ENCODE results near the gene CD160. TPM values are rescaled to one million over a fixed set of nuclear protein-coding genes. Genes with fewer than 3 reads are reported as not detected.

The CD160 gene
- total and polyA plus RNA-seq, 10 of the 15 experiments (the other 5 are each of a cell fraction or from before 2014, with no cell fraction given) = 0.06 to 1.1 (median 0.26) TPM; not detected in 5

GRCh38 chr1:145690587-145691558, 28.4 kb upstream of the CD160 start (continued):
- TF ChIP-seq, protein P1, sequence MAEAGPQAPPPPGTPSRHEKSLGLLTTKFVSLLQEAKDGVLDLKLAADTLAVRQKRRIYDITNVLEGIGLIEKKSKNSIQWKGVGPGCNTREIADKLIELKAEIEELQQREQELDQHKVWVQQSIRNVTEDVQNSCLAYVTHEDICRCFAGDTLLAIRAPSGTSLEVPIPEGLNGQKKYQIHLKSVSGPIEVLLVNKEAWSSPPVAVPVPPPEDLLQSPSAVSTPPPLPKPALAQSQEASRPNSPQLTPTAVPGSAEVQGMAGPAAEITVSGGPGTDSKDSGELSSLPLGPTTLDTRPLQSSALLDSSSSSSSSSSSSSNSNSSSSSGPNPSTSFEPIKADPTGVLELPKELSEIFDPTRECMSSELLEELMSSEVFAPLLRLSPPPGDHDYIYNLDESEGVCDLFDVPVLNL (IDR thresholded peaks at IDR 0.05; ENCODE audit: low read depth, low read length) = no peak
- TF ChIP-seq PML (IDR thresholded peaks at IDR 0.05; ENCODE audit: low read length) = no peak
- no peak for TF ChIP-seq FOS (IDR thresholded peaks at IDR 0.05; ENCODE audit: borderline replicate concordance, extremely low read depth, insufficient read length)
- no peak for TF ChIP-seq PAX8 (IDR thresholded peaks at IDR 0.05)
- TF ChIP-seq ZNF622 (IDR thresholded peaks at IDR 0.05) = no peak
- TF ChIP-seq BHLHE40 (IDR thresholded peaks at IDR 0.05; ENCODE audit: borderline replicate concordance in 1 of 2, low read depth in 2 of 2, low read length in 1 of 2) = peak; percentile 34 to 47; a peak in 2 of 4 replicates
- TF ChIP-seq NRF1 (conservative IDR thresholded peaks at IDR 0.05; ENCODE audit: low read depth, low read length) = no peak
- no peak for TF ChIP-seq ASH2L (IDR thresholded peaks at IDR 0.05; ENCODE audit: borderline replicate concordance, low read depth)
- TF ChIP-seq, protein P2, sequence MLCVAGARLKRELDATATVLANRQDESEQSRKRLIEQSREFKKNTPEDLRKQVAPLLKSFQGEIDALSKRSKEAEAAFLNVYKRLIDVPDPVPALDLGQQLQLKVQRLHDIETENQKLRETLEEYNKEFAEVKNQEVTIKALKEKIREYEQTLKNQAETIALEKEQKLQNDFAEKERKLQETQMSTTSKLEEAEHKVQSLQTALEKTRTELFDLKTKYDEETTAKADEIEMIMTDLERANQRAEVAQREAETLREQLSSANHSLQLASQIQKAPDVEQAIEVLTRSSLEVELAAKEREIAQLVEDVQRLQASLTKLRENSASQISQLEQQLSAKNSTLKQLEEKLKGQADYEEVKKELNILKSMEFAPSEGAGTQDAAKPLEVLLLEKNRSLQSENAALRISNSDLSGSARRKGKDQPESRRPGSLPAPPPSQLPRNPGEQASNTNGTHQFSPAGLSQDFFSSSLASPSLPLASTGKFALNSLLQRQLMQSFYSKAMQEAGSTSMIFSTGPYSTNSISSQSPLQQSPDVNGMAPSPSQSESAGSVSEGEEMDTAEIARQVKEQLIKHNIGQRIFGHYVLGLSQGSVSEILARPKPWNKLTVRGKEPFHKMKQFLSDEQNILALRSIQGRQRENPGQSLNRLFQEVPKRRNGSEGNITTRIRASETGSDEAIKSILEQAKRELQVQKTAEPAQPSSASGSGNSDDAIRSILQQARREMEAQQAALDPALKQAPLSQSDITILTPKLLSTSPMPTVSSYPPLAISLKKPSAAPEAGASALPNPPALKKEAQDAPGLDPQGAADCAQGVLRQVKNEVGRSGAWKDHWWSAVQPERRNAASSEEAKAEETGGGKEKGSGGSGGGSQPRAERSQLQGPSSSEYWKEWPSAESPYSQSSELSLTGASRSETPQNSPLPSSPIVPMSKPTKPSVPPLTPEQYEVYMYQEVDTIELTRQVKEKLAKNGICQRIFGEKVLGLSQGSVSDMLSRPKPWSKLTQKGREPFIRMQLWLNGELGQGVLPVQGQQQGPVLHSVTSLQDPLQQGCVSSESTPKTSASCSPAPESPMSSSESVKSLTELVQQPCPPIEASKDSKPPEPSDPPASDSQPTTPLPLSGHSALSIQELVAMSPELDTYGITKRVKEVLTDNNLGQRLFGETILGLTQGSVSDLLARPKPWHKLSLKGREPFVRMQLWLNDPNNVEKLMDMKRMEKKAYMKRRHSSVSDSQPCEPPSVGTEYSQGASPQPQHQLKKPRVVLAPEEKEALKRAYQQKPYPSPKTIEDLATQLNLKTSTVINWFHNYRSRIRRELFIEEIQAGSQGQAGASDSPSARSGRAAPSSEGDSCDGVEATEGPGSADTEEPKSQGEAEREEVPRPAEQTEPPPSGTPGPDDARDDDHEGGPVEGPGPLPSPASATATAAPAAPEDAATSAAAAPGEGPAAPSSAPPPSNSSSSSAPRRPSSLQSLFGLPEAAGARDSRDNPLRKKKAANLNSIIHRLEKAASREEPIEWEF (IDR thresholded peaks at IDR 0.05; ENCODE audit: insufficient replicate concordance, low read depth, low read length) = no peak
- peak; percentile 49; the same call in 1 of the 2 replicates for TF ChIP-seq DPF2 (IDR thresholded peaks at IDR 0.05)
- peak; percentile 41; the same call in 1 of the 2 replicates for TF ChIP-seq MTA2 (IDR thresholded peaks at IDR 0.05; ENCODE audit: low read depth)
- no peak for TF ChIP-seq HCFC1 (IDR thresholded peaks at IDR 0.05; ENCODE audit: low read length)
- TF ChIP-seq NFYB (IDR thresholded peaks at IDR 0.05; ENCODE audit: insufficient read depth, low read depth, low read length) = no peak
- TF ChIP-seq LARP7 (IDR thresholded peaks at IDR 0.05) = no peak
- no peak for TF ChIP-seq NFIC (IDR thresholded peaks at IDR 0.05; ENCODE audit: low read depth, low read length)
- TF ChIP-seq, protein P3, sequence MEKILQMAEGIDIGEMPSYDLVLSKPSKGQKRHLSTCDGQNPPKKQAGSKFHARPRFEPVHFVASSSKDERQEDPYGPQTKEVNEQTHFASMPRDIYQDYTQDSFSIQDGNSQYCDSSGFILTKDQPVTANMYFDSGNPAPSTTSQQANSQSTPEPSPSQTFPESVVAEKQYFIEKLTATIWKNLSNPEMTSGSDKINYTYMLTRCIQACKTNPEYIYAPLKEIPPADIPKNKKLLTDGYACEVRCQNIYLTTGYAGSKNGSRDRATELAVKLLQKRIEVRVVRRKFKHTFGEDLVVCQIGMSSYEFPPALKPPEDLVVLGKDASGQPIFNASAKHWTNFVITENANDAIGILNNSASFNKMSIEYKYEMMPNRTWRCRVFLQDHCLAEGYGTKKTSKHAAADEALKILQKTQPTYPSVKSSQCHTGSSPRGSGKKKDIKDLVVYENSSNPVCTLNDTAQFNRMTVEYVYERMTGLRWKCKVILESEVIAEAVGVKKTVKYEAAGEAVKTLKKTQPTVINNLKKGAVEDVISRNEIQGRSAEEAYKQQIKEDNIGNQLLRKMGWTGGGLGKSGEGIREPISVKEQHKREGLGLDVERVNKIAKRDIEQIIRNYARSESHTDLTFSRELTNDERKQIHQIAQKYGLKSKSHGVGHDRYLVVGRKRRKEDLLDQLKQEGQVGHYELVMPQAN (conservative IDR thresholded peaks at IDR 0.05) = no peak
- no peak for TF ChIP-seq YBX1 (IDR thresholded peaks at IDR 0.05)
- TF ChIP-seq HDAC2 (IDR thresholded peaks at IDR 0.05) = no peak
- 0 out of 2 replicates have a peak, but pooled peaks have one; percentile 50 for TF ChIP-seq NBN (IDR thresholded peaks at IDR 0.05)
- no peak for TF ChIP-seq RCOR1 (conservative IDR thresholded peaks at IDR 0.05; ENCODE audit: low read depth, low read length)
- no peak for TF ChIP-seq BRCA1 (IDR thresholded peaks at IDR 0.05; ENCODE audit: low read depth, low read length)
- no peak for TF ChIP-seq MXI1 (IDR thresholded peaks at IDR 0.05; ENCODE audit: low read depth, low read length)
- TF ChIP-seq RUNX3 (IDR thresholded peaks at IDR 0.05; ENCODE audit: low read length) = peak; percentile 76
- TF ChIP-seq POLR2A (IDR thresholded peaks at IDR 0.05; ENCODE audit: low read depth, low read length) = no peak
- TF ChIP-seq ATF7 (IDR thresholded peaks at IDR 0.05; ENCODE audit: low read depth) = 0 out of 2 replicates have a peak, but pooled peaks have one; percentile 13

Data from GM12878 (cell line).